ENCODE data around the gene TMF1.

DNA sequence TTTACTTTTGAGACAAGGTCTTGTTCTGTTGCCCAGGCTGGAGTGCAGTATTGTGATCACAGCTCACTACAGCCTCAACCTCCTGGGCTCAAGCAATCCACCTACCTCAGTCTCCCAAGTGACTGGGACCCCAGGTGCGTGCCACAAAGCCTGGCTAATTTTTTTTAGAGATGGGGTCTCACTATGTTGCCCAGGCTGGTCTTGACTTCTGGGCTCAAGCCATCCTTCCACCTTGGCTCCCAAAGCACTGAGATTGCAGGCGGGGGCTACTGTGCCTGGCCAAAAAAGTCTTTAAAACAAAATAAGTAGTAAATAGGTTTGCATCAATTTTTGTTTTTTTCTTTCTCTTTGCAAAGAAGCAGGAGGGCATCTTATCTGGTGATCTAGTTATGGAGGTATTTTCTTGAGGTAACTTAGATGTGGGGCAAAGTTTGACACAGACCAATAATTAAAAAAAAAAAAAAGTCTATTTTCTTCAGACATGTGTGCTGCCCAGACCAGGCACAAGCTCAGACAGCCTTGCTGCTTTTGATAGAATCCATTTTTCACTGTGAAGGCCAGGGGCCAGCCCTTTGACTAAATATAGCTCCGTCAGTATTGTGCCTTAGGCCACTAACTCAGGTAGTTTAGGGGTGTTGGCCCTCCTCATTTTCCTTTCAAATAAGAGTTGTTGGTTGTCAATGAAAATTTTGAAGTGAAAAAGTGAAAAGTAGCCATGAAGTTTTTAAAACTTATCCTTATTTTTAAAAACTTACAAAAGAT, 35.1 kb upstream of the TMF1 start:
- TF ChIP-seq, protein P1, sequence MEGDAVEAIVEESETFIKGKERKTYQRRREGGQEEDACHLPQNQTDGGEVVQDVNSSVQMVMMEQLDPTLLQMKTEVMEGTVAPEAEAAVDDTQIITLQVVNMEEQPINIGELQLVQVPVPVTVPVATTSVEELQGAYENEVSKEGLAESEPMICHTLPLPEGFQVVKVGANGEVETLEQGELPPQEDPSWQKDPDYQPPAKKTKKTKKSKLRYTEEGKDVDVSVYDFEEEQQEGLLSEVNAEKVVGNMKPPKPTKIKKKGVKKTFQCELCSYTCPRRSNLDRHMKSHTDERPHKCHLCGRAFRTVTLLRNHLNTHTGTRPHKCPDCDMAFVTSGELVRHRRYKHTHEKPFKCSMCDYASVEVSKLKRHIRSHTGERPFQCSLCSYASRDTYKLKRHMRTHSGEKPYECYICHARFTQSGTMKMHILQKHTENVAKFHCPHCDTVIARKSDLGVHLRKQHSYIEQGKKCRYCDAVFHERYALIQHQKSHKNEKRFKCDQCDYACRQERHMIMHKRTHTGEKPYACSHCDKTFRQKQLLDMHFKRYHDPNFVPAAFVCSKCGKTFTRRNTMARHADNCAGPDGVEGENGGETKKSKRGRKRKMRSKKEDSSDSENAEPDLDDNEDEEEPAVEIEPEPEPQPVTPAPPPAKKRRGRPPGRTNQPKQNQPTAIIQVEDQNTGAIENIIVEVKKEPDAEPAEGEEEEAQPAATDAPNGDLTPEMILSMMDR (IDR thresholded peaks at IDR 0.05; ENCODE audit: low read depth, low read length), result no peak
- TF ChIP-seq EZH2phosphoT487 (IDR thresholded peaks at IDR 0.05; ENCODE audit: low read depth), result no peak

Measured in OCI-LY3 (cell line).